ENCODE data around the gene AKT3.
"Not testable (repeated sequence)": the region's sequence is repeated elsewhere in the genome, so short reads cannot be mapped to it uniquely, and the experiment has no call there.

The AKT3 gene

GRCh38 chr1:243693800-243694199 lies 156.2 kb downstream of the AKT3 start:
- DNase-seq (ENCODE audit: low spot score): no peak

GRCh38 chr1:243686159-243686558 lies 163.9 kb downstream of the AKT3 start:
- no peak for DNase-seq (ENCODE audit: low spot score)

GRCh38 chr1:243680860-243681259 lies 169.2 kb downstream of the AKT3 start:
- DNase-seq (ENCODE audit: low spot score): no peak

- DNase-seq (ENCODE audit: low spot score): no peak
Observed at GRCh38 chr1:243672539-243673074, 177.4 kb downstream of the AKT3 start.

- DNase-seq (ENCODE audit: low spot score): no peak
Observed at GRCh38 chr1:243667591-243667990, 182.5 kb downstream of the AKT3 start.

GRCh38 chr1:243667133-243667532 lies 182.9 kb downstream of the AKT3 start:
- DNase-seq (ENCODE audit: low spot score): no peak

GRCh38 chr1:243663651-243664050 lies 186.4 kb downstream of the AKT3 start:
- no peak for DNase-seq (ENCODE audit: low spot score)

GRCh38 chr1:243662169-243662568 lies 187.9 kb downstream of the AKT3 start:
- not testable (repeated sequence) for DNase-seq (ENCODE audit: low spot score)

GRCh38 chr1:243658594-243659105 lies 191.4 kb downstream of the AKT3 start:
- DNase-seq (ENCODE audit: low spot score): no peak

- no peak for DNase-seq (ENCODE audit: low spot score)
Observed at GRCh38 chr1:243657793-243658192, 192.2 kb downstream of the AKT3 start.

GRCh38 chr1:243649530-243649929 lies 200.5 kb downstream of the AKT3 start:
- DNase-seq (ENCODE audit: low spot score): not testable (repeated sequence)

- DNase-seq (ENCODE audit: low spot score): no peak
Observed at GRCh38 chr1:243646841-243647240, 203.2 kb downstream of the AKT3 start.

GRCh38 chr1:243645281-243645680 lies 204.8 kb downstream of the AKT3 start:
- no peak for DNase-seq (ENCODE audit: low spot score)

GRCh38 chr1:243642936-243643335 lies 207.1 kb downstream of the AKT3 start:
- DNase-seq (ENCODE audit: low spot score): no peak

GRCh38 chr1:243639027-243639658 lies 210.9 kb downstream of the AKT3 start:
- no peak for DNase-seq (ENCODE audit: low spot score)

GRCh38 chr1:243638186-243638585 lies 211.9 kb downstream of the AKT3 start:
- DNase-seq (ENCODE audit: low spot score): no peak

- DNase-seq (ENCODE audit: low spot score): no peak
Observed at GRCh38 chr1:243628476-243628907, 221.6 kb downstream of the AKT3 start.

GRCh38 chr1:243623841-243624240 lies 226.2 kb downstream of the AKT3 start:
- no peak for DNase-seq (ENCODE audit: low spot score)

GRCh38 chr1:243621973-243622372 lies 228.1 kb downstream of the AKT3 start:
- DNase-seq (ENCODE audit: low spot score): no peak

GRCh38 chr1:243620096-243620495 lies 229.9 kb downstream of the AKT3 start:
- no peak for DNase-seq (ENCODE audit: low spot score)

- no peak for DNase-seq (ENCODE audit: low spot score)
Observed at GRCh38 chr1:243609698-243610097, 240.3 kb downstream of the AKT3 start.

- no peak for DNase-seq (ENCODE audit: low spot score)
Observed at GRCh38 chr1:243605604-243606003, 244.4 kb downstream of the AKT3 start.

GRCh38 chr1:243601720-243602119 lies 248.3 kb downstream of the AKT3 start:
- no peak for DNase-seq (ENCODE audit: low spot score)

GRCh38 chr1:243598433-243598832 lies 251.6 kb downstream of the AKT3 start:
- peak; percentile 73 for DNase-seq (ENCODE audit: low spot score)
